ENCODE measurements around the gene SHE. TPM values are rescaled to one million over a fixed set of nuclear protein-coding genes. Genes with fewer than 3 reads are reported as not detected.

The SHE gene
- total RNA-seq, 1 experiment from 2014 or later = 0.79 TPM

DNA sequence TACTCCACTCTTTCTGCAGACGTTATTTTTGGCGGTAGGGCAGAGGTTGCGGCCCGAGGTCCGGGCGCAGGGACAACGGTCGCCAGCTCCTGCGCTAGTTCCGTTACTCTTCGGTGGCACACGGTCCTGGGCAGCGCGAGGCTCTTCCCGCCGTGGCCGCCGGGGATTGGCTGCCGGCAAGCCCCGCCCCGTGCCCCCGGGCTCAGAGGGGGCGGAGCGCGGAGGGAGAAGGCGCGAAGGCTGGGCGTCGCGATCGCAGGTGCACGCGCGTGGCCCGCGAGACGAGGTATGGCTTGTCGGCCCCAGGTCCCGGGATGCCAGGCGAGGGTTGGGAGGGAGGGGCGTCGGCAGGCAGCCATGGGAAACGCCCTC is 518 bp upstream of the SHE start (continued):
- TF ChIP-seq, protein P1, sequence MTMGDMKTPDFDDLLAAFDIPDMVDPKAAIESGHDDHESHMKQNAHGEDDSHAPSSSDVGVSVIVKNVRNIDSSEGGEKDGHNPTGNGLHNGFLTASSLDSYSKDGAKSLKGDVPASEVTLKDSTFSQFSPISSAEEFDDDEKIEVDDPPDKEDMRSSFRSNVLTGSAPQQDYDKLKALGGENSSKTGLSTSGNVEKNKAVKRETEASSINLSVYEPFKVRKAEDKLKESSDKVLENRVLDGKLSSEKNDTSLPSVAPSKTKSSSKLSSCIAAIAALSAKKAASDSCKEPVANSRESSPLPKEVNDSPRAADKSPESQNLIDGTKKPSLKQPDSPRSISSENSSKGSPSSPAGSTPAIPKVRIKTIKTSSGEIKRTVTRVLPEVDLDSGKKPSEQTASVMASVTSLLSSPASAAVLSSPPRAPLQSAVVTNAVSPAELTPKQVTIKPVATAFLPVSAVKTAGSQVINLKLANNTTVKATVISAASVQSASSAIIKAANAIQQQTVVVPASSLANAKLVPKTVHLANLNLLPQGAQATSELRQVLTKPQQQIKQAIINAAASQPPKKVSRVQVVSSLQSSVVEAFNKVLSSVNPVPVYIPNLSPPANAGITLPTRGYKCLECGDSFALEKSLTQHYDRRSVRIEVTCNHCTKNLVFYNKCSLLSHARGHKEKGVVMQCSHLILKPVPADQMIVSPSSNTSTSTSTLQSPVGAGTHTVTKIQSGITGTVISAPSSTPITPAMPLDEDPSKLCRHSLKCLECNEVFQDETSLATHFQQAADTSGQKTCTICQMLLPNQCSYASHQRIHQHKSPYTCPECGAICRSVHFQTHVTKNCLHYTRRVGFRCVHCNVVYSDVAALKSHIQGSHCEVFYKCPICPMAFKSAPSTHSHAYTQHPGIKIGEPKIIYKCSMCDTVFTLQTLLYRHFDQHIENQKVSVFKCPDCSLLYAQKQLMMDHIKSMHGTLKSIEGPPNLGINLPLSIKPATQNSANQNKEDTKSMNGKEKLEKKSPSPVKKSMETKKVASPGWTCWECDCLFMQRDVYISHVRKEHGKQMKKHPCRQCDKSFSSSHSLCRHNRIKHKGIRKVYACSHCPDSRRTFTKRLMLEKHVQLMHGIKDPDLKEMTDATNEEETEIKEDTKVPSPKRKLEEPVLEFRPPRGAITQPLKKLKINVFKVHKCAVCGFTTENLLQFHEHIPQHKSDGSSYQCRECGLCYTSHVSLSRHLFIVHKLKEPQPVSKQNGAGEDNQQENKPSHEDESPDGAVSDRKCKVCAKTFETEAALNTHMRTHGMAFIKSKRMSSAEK (CRISPR knock-in tag; IDR thresholded peaks at IDR 0.05; ENCODE audit: borderline replicate concordance) = no peak
- TF ChIP-seq, protein P2, sequence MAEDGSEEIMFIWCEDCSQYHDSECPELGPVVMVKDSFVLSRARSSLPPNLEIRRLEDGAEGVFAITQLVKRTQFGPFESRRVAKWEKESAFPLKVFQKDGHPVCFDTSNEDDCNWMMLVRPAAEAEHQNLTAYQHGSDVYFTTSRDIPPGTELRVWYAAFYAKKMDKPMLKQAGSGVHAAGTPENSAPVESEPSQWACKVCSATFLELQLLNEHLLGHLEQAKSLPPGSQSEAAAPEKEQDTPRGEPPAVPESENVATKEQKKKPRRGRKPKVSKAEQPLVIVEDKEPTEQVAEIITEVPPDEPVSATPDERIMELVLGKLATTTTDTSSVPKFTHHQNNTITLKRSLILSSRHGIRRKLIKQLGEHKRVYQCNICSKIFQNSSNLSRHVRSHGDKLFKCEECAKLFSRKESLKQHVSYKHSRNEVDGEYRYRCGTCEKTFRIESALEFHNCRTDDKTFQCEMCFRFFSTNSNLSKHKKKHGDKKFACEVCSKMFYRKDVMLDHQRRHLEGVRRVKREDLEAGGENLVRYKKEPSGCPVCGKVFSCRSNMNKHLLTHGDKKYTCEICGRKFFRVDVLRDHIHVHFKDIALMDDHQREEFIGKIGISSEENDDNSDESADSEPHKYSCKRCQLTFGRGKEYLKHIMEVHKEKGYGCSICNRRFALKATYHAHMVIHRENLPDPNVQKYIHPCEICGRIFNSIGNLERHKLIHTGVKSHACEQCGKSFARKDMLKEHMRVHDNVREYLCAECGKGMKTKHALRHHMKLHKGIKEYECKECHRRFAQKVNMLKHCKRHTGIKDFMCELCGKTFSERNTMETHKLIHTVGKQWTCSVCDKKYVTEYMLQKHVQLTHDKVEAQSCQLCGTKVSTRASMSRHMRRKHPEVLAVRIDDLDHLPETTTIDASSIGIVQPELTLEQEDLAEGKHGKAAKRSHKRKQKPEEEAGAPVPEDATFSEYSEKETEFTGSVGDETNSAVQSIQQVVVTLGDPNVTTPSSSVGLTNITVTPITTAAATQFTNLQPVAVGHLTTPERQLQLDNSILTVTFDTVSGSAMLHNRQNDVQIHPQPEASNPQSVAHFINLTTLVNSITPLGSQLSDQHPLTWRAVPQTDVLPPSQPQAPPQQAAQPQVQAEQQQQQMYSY (CRISPR knock-in tag; IDR thresholded peaks at IDR 0.05) = peak; percentile 45; the same call in 1 of the 2 replicates
- TF ChIP-seq ZNF219 (CRISPR knock-in tag; IDR thresholded peaks at IDR 0.05; ENCODE audit: borderline replicate concordance) (no peak), GABPB1 (CRISPR knock-in tag; IDR thresholded peaks at IDR 0.05) (no peak), MYBL2 (CRISPR knock-in tag; IDR thresholded peaks at IDR 0.05) (peak; percentile 94), ESRRA (CRISPR knock-in tag; IDR thresholded peaks at IDR 0.05; ENCODE audit: borderline replicate concordance) (peak; percentile 36), SMAD3 (CRISPR knock-in tag; IDR thresholded peaks at IDR 0.05; ENCODE audit: borderline replicate concordance) (peak; percentile 96), NFATC4 (CRISPR knock-in tag; IDR thresholded peaks at IDR 0.05) (no peak), RELA (CRISPR knock-in tag; IDR thresholded peaks at IDR 0.05; ENCODE audit: borderline replicate concordance) (peak; percentile 85; the same call in 1 of the 2 replicates), TCF7 (CRISPR knock-in tag; IDR thresholded peaks at IDR 0.05; ENCODE audit: low read depth) (peak; percentile 89; the same call in 1 of the 2 replicates), TEAD1 (CRISPR knock-in tag; IDR thresholded peaks at IDR 0.05) (peak; percentile 94)
- TF ChIP-seq, protein P3, sequence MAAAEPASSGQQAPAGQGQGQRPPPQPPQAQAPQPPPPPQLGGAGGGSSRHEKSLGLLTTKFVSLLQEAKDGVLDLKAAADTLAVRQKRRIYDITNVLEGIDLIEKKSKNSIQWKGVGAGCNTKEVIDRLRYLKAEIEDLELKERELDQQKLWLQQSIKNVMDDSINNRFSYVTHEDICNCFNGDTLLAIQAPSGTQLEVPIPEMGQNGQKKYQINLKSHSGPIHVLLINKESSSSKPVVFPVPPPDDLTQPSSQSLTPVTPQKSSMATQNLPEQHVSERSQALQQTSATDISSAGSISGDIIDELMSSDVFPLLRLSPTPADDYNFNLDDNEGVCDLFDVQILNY (CRISPR knock-in tag; IDR thresholded peaks at IDR 0.05) = peak; percentile 95
- TF ChIP-seq, protein P4, sequence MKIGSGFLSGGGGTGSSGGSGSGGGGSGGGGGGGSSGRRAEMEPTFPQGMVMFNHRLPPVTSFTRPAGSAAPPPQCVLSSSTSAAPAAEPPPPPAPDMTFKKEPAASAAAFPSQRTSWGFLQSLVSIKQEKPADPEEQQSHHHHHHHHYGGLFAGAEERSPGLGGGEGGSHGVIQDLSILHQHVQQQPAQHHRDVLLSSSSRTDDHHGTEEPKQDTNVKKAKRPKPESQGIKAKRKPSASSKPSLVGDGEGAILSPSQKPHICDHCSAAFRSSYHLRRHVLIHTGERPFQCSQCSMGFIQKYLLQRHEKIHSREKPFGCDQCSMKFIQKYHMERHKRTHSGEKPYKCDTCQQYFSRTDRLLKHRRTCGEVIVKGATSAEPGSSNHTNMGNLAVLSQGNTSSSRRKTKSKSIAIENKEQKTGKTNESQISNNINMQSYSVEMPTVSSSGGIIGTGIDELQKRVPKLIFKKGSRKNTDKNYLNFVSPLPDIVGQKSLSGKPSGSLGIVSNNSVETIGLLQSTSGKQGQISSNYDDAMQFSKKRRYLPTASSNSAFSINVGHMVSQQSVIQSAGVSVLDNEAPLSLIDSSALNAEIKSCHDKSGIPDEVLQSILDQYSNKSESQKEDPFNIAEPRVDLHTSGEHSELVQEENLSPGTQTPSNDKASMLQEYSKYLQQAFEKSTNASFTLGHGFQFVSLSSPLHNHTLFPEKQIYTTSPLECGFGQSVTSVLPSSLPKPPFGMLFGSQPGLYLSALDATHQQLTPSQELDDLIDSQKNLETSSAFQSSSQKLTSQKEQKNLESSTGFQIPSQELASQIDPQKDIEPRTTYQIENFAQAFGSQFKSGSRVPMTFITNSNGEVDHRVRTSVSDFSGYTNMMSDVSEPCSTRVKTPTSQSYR (CRISPR knock-in tag; IDR thresholded peaks at IDR 0.05) = no peak
- TF ChIP-seq, protein P5, sequence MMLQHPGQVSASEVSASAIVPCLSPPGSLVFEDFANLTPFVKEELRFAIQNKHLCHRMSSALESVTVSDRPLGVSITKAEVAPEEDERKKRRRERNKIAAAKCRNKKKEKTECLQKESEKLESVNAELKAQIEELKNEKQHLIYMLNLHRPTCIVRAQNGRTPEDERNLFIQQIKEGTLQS (CRISPR knock-in tag; conservative IDR thresholded peaks at IDR 0.05) = 0 out of 2 replicates have a peak, but pooled peaks have one; percentile 30
- TF ChIP-seq, protein P6, sequence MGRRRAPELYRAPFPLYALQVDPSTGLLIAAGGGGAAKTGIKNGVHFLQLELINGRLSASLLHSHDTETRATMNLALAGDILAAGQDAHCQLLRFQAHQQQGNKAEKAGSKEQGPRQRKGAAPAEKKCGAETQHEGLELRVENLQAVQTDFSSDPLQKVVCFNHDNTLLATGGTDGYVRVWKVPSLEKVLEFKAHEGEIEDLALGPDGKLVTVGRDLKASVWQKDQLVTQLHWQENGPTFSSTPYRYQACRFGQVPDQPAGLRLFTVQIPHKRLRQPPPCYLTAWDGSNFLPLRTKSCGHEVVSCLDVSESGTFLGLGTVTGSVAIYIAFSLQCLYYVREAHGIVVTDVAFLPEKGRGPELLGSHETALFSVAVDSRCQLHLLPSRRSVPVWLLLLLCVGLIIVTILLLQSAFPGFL (CRISPR knock-in tag; IDR thresholded peaks at IDR 0.05; ENCODE audit: borderline replicate concordance) = no peak
- TF ChIP-seq, protein P7, sequence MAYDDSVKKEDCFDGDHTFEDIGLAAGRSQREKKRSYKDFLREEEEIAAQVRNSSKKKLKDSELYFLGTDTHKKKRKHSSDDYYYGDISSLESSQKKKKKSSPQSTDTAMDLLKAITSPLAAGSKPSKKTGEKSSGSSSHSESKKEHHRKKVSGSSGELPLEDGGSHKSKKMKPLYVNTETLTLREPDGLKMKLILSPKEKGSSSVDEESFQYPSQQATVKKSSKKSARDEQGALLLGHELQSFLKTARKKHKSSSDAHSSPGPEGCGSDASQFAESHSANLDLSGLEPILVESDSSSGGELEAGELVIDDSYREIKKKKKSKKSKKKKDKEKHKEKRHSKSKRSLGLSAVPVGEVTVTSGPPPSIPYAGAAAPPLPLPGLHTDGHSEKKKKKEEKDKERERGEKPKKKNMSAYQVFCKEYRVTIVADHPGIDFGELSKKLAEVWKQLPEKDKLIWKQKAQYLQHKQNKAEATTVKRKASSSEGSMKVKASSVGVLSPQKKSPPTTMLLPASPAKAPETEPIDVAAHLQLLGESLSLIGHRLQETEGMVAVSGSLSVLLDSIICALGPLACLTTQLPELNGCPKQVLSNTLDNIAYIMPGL (CRISPR knock-in tag; IDR thresholded peaks at IDR 0.05) = peak; percentile 88; the same call in 1 of the 2 replicates
- TF ChIP-seq, protein P8, sequence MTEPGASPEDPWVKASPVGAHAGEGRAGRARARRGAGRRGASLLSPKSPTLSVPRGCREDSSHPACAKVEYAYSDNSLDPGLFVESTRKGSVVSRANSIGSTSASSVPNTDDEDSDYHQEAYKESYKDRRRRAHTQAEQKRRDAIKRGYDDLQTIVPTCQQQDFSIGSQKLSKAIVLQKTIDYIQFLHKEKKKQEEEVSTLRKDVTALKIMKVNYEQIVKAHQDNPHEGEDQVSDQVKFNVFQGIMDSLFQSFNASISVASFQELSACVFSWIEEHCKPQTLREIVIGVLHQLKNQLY (CRISPR knock-in tag; IDR thresholded peaks at IDR 0.05) = no peak
- TF ChIP-seq, protein P9, sequence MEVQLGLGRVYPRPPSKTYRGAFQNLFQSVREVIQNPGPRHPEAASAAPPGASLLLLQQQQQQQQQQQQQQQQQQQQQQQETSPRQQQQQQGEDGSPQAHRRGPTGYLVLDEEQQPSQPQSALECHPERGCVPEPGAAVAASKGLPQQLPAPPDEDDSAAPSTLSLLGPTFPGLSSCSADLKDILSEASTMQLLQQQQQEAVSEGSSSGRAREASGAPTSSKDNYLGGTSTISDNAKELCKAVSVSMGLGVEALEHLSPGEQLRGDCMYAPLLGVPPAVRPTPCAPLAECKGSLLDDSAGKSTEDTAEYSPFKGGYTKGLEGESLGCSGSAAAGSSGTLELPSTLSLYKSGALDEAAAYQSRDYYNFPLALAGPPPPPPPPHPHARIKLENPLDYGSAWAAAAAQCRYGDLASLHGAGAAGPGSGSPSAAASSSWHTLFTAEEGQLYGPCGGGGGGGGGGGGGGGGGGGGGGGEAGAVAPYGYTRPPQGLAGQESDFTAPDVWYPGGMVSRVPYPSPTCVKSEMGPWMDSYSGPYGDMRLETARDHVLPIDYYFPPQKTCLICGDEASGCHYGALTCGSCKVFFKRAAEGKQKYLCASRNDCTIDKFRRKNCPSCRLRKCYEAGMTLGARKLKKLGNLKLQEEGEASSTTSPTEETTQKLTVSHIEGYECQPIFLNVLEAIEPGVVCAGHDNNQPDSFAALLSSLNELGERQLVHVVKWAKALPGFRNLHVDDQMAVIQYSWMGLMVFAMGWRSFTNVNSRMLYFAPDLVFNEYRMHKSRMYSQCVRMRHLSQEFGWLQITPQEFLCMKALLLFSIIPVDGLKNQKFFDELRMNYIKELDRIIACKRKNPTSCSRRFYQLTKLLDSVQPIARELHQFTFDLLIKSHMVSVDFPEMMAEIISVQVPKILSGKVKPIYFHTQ (CRISPR knock-in tag; IDR thresholded peaks at IDR 0.05) = no peak
